ENCODE data around the gene IKBKG.
"Not testable (repeated sequence)": the region's sequence is repeated elsewhere in the genome, so short reads cannot be mapped to it uniquely, and the experiment has no call there.

IKBKG gene, protein sequence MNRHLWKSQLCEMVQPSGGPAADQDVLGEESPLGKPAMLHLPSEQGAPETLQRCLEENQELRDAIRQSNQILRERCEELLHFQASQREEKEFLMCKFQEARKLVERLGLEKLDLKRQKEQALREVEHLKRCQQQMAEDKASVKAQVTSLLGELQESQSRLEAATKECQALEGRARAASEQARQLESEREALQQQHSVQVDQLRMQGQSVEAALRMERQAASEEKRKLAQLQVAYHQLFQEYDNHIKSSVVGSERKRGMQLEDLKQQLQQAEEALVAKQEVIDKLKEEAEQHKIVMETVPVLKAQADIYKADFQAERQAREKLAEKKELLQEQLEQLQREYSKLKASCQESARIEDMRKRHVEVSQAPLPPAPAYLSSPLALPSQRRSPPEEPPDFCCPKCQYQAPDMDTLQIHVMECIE

DNA sequence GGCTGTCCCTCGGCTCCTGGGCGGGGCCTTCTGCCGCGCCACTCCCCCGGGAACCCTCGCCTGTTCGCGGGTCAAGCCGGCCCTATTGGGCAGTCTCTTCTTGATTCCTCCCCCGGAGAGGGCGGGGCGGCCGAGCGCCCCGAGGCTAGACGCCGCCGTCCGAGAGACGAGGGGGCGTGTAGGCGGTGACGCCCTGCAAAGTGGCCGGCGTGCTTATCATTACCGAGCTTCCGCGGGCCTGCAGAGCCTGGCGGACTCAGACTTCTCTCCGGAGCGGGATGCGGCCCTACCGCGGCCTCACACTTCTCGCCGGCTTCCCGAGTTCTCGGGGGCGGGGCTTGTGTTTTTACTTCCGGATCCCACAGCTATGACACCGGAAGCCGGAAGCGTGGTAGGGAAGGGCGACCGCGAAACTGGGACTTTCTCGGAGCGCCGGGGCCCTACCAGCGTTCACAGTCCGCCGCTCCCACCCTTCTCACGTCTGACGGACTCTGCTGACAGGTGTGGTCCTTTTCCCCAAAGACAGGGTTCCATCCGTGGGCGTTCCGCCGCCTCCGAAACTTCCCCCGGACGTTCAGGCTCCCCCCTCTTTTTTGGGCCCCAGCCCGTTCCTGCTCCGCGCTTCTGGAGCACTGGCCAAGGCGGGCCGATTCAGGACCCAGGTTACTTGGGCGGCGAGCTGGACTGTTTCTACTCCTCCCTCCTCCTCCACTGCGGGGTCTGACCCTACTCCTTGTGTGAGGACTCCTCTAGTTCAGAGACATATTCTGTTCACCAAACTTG, at the start of gene IKBKG:
TSS of gene IKBKG (plus strand) at position 376 of the 783 bp plus-strand sequence. CDS start 4,383 bp downstream, outside the sequence.
- H3K27ac ChIP-seq: peak within 1 kb of the TSS; percentile 67 to 94 (median 87)
- H3K4me3 ChIP-seq: peak within 1 kb of the TSS; percentile 50 to 70 (median 59)

DNA sequence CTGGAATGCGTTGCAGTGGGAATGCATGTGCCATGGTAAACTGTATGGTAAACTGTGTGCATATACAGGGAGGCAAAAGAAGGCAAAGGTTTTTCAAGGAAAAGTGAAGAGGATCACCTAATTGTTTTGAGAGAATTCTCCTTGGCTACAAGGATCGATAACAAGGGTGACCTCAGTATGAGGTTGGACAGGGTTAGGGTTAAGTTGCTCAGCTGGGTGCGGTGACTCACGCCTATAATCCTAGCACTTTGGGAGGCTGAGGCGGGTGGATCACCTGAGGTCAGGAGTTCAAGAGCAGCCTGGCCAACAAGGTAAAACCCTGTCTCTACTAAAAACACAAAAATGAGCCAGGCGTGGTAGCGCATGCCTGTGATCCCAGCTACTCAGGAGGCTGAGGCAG, 46.0 kb upstream of the IKBKG start:
- not testable (repeated sequence) for H3K27ac ChIP-seq, H3K4me3 ChIP-seq

DNA sequence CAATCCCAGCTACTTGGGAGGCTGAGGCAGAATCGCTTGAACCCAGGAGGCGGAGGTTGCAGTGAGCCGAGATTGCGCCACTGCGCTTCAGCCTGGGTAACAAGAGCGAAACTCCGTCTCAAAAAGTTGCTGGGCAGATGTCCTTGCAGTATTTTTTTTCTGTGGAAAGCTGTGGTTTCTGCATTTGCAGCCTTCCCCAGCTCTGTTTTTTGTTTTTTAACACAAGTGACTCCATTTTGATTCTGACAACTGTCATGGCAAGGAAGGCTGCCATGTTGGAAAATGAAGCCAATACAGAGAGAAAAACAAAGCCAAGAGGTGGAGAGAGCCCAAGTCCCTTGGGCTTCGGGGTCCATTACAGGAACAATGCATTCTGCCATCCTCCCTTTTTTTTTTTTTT, 45.3 kb upstream of the IKBKG start:
- Histone ChIP-seq H3K4me3 (no peak overlapping the region), H3K27ac (no peak overlapping the region)

DNA sequence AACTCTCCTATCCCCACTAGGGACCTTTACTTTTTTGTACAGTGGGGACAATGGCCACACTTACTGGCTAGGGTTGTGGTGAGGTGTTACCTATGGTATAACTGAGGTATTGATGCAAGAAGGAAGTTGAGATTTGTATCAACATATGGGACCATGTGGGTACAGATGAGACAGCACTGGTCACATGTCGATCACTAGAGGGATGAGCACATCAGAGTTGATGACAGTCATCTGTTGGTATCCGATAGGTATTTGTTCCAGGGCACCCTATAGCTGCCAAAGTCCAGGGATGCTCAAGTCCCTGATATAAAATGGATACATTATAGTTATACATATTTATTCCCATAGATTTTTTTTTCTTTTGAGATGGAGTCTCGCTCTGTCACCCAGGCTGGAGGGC, 44.4 kb upstream of the IKBKG start:
- no peak overlapping the region for H3K4me3 ChIP-seq

DNA sequence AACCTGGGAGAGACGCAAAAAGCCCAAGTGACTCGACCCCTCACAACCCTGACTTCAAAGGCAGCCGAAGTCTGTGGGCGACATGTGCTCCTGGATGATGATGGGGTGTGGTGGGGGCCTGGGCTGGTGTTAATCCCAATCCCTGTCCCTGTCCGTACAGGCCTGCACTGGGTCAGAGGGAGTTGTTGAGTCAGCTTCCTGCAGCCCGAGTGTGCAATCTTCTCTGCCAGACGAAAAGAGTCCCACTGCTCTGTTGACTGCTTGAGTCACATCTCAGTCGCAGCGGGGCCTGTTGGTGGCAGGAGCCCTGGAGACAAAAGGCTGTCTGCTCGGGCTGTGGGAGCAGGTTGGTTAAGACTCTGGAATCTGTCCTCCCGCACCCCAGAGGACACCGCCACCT, 41.7 kb upstream of the IKBKG start:
- no peak overlapping the region for H3K27ac ChIP-seq
- H3K4me3 ChIP-seq: no peak overlapping the region

More for the DNA sequence above, 44.4 kb upstream of the IKBKG start:
- no peak overlapping the region for H3K27ac ChIP-seq

DNA sequence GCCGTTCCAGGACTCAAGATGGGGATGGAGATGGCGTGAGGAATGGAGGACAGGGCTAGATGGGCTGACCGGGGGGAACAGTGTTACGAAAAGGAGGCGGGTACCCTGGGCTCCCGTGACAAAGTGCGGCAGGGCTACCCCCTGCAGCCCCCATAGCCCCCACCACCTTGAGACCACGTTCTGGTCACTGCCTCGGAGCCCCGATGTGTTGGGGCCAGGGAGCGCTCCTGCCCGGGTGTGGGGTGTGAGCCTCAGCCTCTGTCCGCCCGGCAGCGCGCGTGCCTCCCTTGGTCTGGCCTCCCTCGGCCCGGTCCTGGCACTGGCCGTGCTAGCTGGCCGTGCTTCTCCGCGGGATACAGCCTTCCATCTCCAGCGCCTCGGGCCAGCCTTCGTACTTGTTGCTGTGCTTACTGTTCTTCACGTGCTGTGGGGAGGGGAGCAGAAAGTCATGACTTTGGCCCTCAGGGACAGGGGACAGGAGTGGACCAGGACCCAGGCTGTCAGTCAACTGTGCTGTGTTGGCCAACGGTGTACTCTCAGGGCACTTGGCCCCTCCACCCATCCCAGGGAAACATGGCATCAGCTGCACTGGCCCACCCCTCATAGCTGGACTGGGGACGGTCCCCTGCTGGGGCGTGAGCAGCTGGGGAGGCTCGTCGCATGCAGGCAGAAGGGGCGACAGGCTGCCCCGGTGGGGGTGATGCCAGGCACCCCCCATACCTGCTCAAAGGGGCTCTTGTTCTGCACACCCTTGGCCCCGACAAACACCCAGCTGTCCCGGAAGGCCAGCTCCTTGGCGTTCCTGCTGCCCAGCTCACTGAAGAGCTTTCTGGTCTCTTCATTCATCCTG, 40.7 kb upstream of the IKBKG start:
- Histone ChIP-seq H3K4me3 (no peak overlapping the region), H3K27ac (peak overlapping the region in 1 of 21 experiments; percentile 10)

DNA sequence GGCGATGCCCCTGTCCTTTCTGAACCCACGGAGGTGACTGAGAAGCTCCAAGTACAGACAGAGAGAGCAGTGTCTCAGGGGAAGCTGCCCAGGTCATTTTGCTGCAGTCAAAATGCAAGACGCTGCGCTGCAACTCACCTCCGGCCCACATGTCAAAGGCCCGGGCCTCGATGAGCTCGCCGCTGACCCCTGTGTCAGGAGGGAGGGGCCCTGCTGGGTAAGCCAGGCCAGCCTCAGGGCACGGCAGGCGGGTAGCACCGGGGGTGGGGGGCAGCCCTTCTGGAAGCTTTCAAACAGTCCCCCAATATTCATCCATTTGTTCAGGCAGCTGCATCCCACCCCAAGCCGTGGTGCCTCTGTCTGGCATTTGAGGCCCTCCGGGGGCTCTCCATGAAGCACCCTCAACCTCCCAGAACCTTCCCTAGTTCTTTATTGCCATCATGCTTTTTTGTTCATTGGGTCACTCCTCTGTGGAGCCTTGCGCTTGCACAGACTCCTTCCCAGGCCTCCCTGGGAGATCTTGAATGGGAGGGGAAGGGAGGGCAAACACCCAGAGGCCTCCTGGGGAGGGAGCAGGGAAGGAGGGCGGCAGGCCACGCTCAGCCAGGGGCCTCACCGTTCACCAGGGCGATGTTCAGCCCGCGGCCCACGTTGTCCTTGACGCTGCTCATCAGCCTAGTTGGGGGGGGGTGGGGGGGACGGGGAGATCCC, 39.6 kb upstream of the IKBKG start:
- H3K4me3 ChIP-seq: no peak overlapping the region
- H3K27ac ChIP-seq: no peak overlapping the region

DNA sequence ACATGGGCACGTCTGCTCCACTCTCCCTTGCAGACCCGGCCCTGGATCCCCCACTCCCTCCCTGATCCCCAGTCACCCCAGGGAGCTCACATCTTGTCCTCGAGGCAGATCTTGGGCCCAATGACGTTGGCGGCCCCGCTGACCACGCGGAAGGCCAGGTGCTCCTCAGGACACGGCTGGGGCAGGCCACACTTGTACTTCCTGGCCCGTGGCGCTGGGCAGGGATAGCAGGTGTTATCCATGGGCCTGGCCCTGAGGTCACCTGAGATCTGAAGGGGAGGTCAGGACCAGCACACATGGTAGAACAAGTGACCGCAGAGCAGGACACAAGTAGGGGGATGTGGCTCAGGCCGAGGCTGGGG, 39.1 kb upstream of the IKBKG start:
- no peak overlapping the region for H3K4me3 ChIP-seq
- H3K27ac ChIP-seq: no peak overlapping the region

DNA sequence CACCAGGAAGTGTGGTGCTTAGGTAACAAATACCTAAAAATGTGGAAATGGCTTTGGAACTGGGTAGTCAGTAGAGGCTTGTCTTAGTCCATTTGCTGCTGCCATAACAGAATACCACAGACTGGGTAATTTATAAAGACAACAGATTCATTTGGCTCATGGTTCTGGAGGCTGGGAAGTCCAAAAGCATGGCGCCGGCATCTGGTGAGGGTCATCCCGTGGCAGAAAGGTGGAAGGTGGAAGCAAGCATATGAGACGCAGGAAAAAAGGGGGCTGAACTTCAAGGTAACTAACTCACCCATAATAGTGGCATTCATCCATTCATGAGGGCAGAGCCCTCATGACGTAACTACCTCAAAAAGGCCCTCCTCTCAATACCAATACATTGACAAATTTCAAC, 38.0 kb upstream of the IKBKG start:
- no peak overlapping the region for H3K27ac ChIP-seq
- no peak overlapping the region for H3K4me3 ChIP-seq

DNA sequence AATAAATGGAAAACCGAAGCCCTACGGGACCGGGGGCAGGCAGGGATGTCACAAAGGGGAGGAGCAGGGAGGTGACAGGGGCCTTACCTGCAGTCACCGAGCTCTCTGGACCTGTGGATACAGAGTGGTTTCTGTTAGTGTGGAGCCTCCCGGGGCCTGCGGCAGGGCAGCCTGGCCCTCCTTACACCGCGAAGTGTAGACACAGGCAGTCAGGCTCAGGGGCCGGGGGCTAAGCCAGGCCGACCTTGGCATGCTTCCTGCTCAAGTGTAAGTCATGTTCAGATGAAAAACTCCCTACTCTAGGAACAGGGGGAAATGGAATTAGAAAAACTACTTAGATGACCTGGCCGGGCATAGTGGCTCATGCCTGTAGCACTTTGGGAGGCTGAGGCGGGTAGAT, 35.7 kb upstream of the IKBKG start:
- H3K4me3 ChIP-seq: no peak overlapping the region
- H3K27ac ChIP-seq: no peak overlapping the region

DNA sequence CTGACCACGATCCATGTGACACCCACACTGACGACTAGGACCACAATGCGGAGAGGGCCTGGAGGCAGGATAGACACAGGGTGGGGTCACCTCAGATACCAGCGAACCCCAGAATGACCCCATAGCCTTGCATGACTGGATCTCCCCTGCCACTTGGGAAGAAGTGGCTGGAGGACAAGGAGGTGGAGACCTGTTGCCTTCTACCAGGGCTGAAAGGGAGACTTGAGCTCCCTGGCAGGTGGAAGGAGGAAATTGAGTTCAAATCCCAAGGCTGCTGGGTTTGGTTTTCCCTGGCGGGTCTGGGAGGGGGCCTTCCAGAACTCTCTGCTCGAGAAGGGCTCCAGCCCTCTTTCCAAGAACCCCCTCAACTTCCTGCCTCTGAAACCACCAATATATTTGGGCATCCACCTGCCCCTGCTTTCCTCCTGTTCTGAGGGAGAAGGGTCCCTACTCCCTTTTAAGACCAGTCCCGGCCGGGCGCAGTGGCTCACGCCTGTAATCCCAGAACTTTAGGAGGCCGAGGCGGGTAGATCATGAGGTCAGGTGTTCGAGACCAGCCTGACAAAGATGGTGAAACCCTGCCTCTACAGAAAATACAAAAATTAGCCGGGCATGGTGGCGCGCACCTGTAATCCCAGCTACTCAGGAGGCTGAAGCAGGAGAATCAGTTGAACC, 34.4 kb upstream of the IKBKG start:
- Histone ChIP-seq H3K4me3 (no peak overlapping the region), H3K27ac (no peak overlapping the region)

DNA sequence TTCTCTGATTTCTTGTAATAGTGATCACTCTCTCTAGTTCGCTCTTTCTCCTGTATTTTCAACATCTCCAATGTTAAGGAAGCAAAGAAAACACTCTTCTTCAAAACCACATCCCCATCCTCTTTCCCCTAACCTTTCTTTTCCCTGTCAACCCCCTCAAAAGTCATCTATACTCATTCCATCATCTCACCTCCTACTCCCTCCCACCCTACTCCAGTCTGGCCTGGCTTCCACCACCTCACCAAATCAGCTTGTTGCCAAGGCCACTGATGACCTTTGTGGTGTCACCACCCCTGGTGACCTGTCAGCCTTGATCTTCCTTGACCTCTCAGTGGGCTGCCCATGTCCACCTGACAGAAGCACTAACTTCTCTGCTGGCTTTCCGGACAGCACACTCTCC, 33.7 kb upstream of the IKBKG start:
- H3K27ac ChIP-seq: no peak overlapping the region

DNA sequence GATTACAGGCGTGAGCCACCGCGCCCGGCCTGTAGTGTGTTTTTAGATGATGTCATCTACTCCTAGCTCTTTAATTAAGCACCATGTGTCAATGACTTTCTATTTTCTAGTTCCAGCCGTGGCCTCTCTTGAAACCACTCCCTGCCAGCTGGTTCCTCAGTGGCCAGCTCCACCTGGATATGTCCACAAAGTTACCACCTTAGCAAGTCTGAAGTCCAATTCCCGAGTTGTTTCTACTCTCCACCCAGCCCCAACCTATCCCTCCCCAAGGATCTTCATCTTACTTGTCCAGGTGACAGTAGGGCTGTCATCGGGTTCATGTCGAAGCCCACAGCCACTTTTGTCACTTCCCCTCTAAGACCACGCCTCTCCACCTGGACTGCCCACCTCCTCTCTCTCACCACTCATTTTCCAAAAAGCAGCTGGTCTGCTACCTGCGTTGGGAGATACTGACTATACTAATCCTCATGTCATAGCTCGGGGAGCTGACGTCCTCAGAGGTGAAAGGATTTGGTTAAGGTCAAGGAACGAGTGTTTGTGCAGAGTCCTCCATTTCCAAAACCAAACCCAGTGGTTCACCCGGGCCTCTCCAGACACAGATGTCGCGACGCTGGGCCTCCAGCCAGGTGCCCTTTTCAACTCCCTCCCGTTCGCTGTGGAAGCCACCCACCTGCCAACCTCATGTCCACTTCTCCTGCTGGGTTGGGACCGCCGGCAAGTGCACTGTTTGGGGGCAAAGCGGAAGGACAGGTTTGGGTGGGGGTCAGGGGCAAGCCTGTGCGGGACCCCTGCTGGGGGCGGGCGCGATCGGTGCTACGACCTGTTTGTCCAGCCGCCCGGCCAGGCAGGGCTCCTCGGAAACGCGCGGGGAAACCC, 32.1 kb upstream of the IKBKG start:
- H3K27ac ChIP-seq: peak overlapping the region; percentile 50 to 95 (median 90)

More for the DNA sequence above, 33.7 kb upstream of the IKBKG start:
- H3K4me3 ChIP-seq: no peak overlapping the region

DNA sequence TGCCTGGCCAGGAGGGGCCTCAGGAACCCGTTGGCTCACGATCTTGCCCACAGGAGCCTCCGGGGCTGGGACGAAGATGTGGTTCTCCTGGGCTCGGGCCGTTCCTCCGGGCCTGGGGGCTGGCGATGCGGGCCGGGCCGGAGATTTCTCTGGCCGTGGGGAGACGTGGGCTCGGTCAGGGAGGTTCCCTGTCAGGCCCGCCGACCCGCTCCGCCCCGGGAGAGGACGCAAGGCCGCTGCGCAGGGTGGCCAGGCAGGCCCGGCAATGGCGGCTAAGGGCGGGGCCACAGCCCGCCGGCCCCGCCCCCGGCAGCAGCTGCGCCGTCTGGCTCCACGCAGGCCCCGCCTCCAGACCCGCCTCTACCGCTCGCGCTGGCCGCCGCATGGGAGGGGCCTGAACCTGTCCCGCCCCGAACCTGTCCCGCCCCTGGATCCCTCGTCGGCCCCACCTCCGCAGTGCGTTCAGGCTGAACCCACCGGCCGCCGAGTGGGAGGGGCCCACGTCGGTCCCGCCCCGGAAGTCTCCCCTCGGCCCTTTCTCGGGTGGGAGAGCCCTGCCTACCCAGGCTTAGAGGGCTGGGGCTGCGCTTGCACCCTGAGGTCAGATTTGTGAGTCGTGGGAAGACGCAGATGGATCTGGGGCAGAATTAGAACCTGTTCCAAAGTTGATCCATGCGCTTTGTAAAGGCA, 31.3 kb upstream of the IKBKG start, which contains the start of gene FAM3A:
TSS of gene FAM3A (minus strand) at position 267 of the 690 bp plus-strand sequence. CDS start 460 bp downstream, outside the sequence.
- H3K4me3 ChIP-seq: peak within 1 kb of the TSS; percentile 39 to 75 (median 66)
- peak within 1 kb of the TSS; percentile 57 to 95 (median 90) for H3K27ac ChIP-seq

More for the DNA sequence above, 32.1 kb upstream of the IKBKG start:
- peak overlapping the region; percentile 39 to 75 (median 66) for H3K4me3 ChIP-seq

DNA sequence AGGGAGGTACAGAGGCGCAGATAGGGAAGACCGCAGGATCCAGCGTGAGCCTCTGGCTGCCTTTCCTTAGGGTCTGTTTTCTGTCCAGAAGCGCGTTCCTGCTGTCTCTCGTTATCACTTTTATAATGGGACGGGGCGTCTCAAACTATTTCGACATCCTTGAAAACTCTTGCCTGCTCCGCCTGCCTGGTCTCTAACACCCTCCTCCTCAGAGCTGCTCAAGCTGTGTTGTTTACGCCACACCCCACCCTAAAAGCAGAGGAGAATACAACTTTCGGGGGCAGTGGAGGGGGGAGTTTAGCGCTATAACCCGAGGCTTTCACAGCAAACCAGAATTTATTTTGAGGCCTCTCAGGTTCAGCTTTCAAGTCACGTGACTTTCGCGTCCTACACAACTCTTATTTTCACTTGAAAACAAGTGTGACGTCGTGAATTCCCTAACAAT, 30.7 kb upstream of the IKBKG start:
- peak overlapping the region; percentile 39 to 75 (median 66) for H3K4me3 ChIP-seq
- peak overlapping the region in 20 of 21 experiments; percentile 51 to 95 (median 76) for H3K27ac ChIP-seq

DNA sequence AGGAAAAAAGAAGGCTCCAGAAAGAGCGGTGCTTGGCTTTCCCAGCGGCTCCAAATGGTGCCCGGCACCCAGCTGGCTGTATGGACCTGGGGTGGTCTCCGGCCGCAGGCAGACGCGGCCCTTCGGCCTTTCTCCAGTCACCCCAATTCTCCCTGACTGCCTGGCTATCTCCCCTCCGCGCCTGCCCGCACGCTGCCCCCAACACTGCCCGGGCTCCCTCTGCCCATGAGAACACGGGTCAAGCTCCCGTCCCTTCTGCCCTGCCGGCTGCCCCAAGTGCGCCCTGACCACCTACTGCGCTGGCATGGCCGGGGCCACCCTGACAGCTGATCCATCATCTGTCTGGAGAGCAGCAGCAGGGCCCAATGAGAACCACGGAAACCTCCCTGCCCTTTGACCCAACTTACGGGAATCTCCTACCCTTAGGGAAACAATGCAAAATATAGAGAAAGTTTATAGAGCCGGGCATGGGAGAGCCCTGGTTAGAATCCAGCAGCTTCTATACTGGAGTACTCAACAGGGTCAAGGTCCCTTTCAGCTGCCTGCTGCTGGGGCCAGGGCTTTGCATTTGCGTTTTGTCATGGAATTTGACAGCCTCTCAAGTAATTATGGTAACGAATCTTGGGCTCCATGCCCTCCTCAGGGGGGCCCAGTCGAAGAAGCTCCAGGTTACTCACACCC, 30.2 kb upstream of the IKBKG start:
- H3K4me3 ChIP-seq: peak overlapping the region in 5 of 7 experiments; percentile 39 to 69 (median 66)
- peak overlapping the region in 19 of 21 experiments; percentile 36 to 95 (median 76) for H3K27ac ChIP-seq
